Activated naive CD4-positive, alpha-beta T cell treated with anti-CD3 and anti-CD28 coated beads, Interleukin-2, amount 50 U/mL, for 16 hours (primary cell): ENCODE measurements around the gene C8G.

Experiments used
- DNase-seq: peaks from one replicate; pipeline ENCODE4 v3.0.0-alpha.2; 2020

The C8G gene

GRCh38 chr9:136942881-136943230 is 2.2 kb upstream of the C8G start:
- no peak for DNase-seq

DNA sequence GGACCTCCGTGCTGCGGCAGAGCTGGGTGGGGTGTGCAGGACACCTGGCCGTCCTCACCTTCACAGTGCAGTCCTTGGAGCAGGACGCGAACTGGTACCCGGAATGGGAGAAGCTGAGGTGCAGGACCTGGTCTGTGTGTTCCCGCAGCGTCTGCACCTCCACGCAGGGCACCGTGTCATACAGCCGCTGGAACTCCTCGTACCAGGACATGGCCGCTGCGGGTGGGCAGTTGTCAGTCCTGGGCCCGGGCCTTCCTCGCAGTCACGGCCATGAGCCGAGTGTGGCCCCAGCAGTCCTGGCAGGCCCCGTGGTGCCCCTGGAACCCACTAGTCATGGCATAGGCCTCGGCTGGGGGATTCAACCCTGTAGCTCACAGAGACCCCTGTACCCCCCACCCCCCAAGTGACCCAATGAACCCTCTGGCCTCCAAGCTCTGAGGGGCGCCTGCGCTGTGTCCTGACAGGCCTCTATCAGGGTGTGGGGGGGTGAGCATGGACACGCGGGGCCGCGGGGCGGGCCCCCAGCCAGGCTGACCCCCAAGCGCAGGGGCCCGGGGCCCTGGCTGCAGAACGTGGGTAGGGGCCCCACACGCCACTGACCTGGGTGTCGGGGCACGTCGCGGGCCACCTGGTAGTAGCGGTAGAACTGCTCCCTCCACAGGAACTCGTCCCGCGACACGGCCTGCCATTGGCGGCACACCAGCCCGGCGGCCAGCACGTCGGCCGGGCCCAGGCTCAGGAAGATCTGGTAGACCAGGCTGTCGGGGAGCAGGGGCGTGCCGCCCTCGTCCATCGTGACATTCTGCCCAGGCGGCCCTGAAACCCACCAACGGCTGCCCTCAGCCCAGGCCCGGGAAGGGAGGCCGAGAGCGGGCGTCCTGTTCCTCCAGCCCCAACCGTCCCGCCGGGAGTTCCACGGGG is 1.5 kb upstream of the C8G start:
- peak; percentile 36 for DNase-seq

GRCh38 chr9:136944212-136944518 is 878 bp upstream of the C8G start:
- DNase-seq: no peak

GRCh38 chr9:136945333-136946227 is 537 bp downstream of the C8G start:
- no peak for DNase-seq

- no peak for DNase-seq
These were observed 1.4 kb downstream of the C8G start for GRCh38 chr9:136946228-136947027.

- no peak for DNase-seq
These were observed 2.2 kb downstream of the C8G start for GRCh38 chr9:136947028-136947891.

- no peak for DNase-seq
These were observed 3.0 kb downstream of the C8G start for GRCh38 chr9:136947955-136948510.

DNA sequence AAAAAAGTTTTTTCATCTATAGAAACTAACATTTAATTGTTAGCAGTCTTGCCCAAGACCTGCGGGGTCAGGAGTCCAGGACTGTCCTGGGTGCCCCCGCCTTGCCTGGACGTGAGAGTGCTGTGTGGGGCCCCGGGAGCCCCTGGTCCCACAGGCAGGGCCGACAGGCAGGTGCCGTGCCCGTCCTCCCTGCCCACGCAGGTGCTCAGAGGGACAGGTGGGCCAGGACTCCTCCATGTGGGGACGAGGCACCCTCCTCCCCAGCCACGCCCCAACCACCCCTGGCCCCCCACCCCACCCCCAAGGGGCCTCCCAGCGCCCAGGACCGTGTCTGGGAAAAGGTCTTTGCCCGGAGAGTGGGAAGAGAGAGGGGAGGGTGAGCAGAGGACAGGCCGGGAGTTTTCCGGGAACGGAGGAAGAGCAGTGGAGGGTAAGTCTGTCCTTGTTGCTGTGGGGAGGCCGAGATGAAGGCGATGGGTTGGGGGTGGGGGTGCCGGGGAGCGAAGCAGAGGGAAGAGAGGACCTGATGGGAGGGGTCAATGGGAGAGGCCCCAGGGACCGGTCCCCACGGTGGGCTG is 4.3 kb downstream of the C8G start:
- no peak for DNase-seq

GRCh38 chr9:136949817-136950655 is 5.0 kb downstream of the C8G start:
- peak; percentile 97 for DNase-seq

DNA sequence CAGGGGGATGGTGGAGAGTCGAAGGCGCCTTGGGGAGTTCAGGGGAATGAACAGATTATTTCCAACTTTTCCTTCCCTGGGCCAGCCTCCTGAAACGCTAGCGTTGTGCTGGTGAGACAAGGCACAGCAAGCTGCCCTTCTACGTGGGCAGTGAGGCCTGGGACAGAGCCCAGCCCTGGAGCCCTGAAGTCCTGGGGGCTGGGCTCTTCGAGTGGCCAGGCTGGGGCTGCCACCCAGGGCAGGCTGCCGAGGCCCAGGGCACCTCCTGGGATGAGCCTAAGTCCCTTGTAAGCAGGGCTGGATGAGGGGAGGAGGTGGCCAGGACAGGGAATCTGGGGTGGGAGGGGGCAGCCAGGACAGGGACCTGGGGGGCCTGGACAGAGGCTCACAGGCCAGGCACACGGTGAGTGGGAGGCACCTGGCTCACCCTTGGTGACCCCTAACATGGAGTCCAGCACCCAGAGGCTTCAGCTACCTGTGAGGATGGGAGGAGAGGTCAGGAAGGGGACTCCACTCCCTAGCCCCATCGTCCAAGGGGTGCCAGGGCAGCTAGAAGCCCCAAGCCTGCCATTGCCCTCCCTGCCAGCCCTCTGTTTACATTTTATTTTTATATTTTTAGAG is 5.7 kb downstream of the C8G start:
- no peak for DNase-seq

DNA sequence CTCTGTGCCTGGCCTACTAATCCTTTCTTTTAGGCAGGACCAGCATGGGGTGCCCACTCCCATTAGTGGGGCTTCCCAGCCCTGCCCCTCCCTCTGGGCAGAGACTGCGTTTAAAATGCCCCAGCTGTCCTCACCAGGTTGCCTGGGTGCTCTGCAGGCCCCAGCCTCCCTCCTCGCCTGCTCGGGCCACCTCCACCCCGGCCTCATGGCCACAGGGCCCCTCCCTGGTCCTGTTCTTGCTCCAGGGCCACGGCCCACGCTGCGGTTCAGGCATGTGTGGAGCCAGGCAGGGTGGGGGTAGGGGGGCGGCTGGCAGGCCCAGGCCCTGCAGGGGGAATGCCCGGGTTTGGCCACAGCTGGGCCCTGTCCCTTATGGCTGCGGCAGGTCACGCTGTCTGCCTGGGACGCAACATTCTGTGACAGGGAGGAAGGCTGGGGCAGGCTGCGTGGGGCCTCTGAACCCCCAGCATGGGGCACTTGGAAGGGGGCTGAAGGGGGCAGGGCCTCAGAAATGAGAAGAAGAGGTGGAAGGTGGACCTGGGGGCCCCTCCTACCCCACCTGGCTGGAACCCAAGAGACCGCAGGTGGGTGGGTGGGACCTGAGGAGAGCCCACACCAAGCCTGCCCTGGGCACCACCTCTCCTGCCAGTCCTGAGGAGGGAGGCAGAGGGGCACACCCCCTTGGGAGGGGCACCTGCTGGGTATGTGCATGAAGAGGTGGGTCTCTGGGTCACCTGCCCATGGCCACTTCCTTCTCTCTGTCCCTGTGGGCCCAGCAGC is 6.7 kb downstream of the C8G start, which contains the start of gene LCN12:
TSS of gene LCN12 (plus strand) at position 733 of the 780 bp plus-strand sequence. CDS start 55 bp downstream, outside the sequence.
- DNase-seq: no peak

DNA sequence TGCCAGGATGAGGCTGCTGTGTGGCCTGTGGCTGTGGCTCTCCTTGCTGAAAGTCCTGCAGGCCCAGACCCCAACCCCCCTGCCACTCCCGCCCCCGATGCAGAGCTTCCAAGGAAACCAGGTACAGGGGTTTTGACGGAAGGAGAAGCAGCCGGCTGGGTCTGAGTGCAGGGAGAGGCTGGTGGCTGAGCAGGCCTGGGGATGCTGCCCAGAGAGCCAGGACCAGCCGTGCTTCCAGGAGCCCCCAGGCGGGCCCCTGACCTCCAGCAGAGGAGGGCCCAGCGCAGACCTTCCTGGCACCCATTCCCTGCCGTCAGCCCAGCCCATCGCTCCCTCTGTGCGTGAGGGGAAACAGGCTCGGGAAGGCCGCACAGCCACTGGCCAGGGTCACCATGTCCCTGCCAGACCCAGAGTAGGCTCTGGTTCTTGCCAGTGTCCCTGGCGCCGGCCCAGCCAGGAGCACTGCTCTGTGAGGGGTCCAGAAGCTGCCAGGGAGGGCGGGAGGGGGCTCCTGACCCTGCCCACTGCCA is 7.3 kb downstream of the C8G start:
- no peak for DNase-seq

DNA sequence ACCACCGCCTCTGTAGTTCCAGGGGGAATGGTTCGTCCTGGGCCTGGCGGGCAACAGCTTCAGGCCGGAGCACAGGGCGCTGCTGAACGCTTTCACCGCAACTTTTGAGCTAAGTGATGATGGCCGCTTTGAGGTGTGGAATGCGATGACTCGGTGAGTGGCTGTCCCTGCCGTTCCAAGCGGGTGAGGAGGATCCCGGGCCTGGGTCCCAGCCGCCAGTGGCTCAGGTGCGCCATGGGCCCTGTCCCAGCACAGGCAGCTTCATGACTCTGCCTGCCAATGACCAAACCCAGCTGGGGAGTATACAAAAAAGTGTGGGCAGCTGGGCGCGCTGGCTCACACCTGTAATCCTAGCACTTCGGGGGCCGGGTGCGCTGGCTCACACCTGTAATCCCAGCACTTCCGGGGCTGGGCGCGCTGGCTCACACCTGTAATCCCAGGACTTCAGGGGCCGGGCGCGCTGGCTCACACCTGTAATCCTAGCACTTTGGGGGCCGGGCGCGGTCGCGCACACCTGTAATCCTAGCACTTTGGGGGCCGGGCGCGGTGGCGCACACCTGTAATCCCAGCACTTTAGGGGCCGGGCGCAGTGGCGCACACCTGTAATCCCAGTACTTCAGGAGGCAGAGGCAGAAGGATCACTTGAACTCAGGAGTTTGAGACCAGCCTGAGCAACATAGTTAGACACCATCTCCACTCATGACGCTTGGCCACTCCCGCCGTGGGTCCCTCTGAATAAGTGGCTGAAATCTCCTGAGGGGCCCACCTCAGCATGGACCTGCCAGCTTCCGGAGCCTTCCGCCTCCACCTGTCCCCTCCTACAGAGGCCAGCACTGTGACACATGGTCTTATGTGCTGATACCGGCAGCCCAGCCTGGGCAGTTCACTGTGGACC is 8.1 kb downstream of the C8G start:
- no peak for DNase-seq

DNA sequence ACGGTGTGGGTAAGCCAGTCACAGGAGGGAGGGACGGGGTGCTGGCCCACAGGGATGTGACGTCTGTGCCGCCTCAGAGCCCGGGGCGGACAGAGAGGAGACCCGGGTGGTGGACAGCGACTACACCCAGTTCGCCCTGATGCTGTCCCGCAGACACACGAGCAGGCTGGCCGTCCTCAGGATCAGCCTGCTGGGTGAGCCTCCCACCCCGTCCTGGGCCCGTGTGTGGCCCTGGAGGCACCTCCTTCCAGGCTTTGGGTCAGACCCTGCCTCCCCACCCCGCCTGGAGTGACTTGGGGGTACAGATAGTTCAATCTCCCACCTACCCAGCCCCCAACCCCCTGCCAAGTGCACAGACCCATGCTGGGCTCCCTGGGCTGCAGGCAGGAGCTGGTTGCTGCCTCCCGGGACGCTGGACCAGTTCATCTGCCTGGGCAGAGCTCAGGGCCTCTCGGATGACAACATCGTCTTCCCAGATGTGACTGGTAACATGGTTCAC is 8.8 kb downstream of the C8G start:
- no peak for DNase-seq

GRCh38 chr9:136954270-136955083 is 9.4 kb downstream of the C8G start:
- DNase-seq: no peak

GRCh38 chr9:136955202-136955942 is 10.3 kb downstream of the C8G start:
- DNase-seq: no peak
